MM.1S (cell line): ENCODE data around the gene SLC25A11.

ENCODE experiments used
- DNase-seq: peaks from one replicate; pipeline ENCODE4 v3.0.0-alpha.2; 2015
- H2AFZ ChIP-seq: fragments of 300-600 bp; sonication (generic); 2 replicates; pipeline ENCODE4 v1.6.0; 2016; ENCODE audit warnings: antibody characterized with exemption, low read length
- H3F3A ChIP-seq: fragments of 300-600 bp; sonication (generic); 2 replicates; pipeline ENCODE4 v1.6.1; 2016; ENCODE audit warnings: mild to moderate bottlenecking, antibody characterized with exemption, low read length, moderate library complexity, mixed read lengths; ENCODE audit not compliant: insufficient read depth
- H3K27ac ChIP-seq: fragments of 300-600 bp; sonication (generic); 2 replicates; pipeline ENCODE4 v1.5.1; 2016; ENCODE audit warnings: mild to moderate bottlenecking, low read length
- H3K27me3 ChIP-seq: fragments of 300-600 bp; sonication (generic); replicated peaks from 2 replicates; pipeline ENCODE4 v1.6.0; 2016; ENCODE audit warnings: low read length; ENCODE audit not compliant: insufficient read depth
- H3K36me3 ChIP-seq: fragments of 300-600 bp; sonication (generic); replicated peaks from 2 replicates; pipeline ENCODE4 v1.6.1; 2016; ENCODE audit warnings: mild to moderate bottlenecking, low read length, mixed read lengths; ENCODE audit not compliant: insufficient read depth
- H3K4me1 ChIP-seq: fragments of 300-600 bp; sonication (generic); 2 replicates; pipeline ENCODE4 v1.6.1; 2016; ENCODE audit warnings: low read length, mixed read lengths
- H3K4me2 ChIP-seq: fragments of 300-600 bp; sonication (generic); 2 replicates; pipeline ENCODE4 v1.6.0; 2016; ENCODE audit warnings: low read depth, low read length
- H3K4me3 ChIP-seq: fragments of 300-600 bp; sonication (generic); 2 replicates; pipeline ENCODE4 v1.5.1; 2016; ENCODE audit warnings: low read length, mixed read lengths
- H3K79me2 ChIP-seq: fragments of 300-600 bp; sonication (generic); 2 replicates; pipeline ENCODE4 v1.6.1; 2016; ENCODE audit warnings: mixed run types, low read length, mixed read lengths
- H3K9ac ChIP-seq: fragments of 300-600 bp; sonication (generic); 2 replicates; pipeline ENCODE4 v1.6.1; 2016; ENCODE audit warnings: low read length, mixed read lengths
- H3K9me2 ChIP-seq: fragments of 300-600 bp; sonication (generic); replicated peaks from 2 replicates; pipeline ENCODE4 v1.6.1; 2016; ENCODE audit warnings: mild to moderate bottlenecking, low read length, mixed read lengths; ENCODE audit not compliant: insufficient read depth
- H3K9me3 ChIP-seq: fragments of 300-600 bp; sonication (generic); replicated peaks from 2 replicates; pipeline ENCODE4 v1.6.1; 2016; ENCODE audit warnings: mild to moderate bottlenecking, low read length, mixed read lengths; ENCODE audit not compliant: insufficient read depth
- H4K20me1 ChIP-seq: fragments of 300-600 bp; sonication (generic); 2 replicates; pipeline ENCODE4 v1.6.1; 2016; ENCODE audit warnings: mild to moderate bottlenecking, low read length, moderate library complexity, mixed read lengths; ENCODE audit not compliant: insufficient read depth
- CTCF ChIP-seq: fragments of 300-600 bp; sonication (generic); IDR thresholded peaks from 2 replicates; pipeline ENCODE4 v1.5.1; 2016; ENCODE audit warnings: antibody characterized with exemption, low read length, mixed read lengths
- EZH2 ChIP-seq: fragments of 300-600 bp; sonication (generic); optimal IDR thresholded peaks from 2 replicates; pipeline ENCODE3; 2017; ENCODE audit warnings: low read depth, mild to moderate bottlenecking, antibody characterized with exemption, low read length, mixed read lengths
- EZH2phosphoT487 ChIP-seq: fragments of 300-600 bp; sonication (generic); IDR thresholded peaks from 2 replicates; pipeline ENCODE4 v1.6.1; 2018; ENCODE audit warnings: antibody characterized with exemption, low read length

SLC25A11 gene

GRCh38 chr17:4948166-4948930 lies 8.5 kb upstream of the SLC25A11 start, which contains the start of gene PFN1:
Gene PFN1 (minus strand): TSS chr17:4948530. CDS start chr17:4948394, 136 bp downstream.
- Histone ChIP-seq H2AFZ (peak within 1 kb of the TSS; percentile 74), H4K20me1 (peaks cover 28% of the 10 kb centered on the region), H3K4me2 (peak within 1 kb of the TSS; percentile 94), H3K4me1 (peaks cover 40% of the 10 kb centered on the region), H3F3A (peaks cover 63% of the 10 kb centered on the region), H3K4me3 (peak within 1 kb of the TSS; percentile 99), H3K27ac (peak within 1 kb of the TSS; percentile 100), H3K9me2 (no peaks in the 10 kb centered on the region), H3K9me3 (no peaks in the 10 kb centered on the region), H3K36me3 (no peaks in the 10 kb centered on the region), H3K79me2 (peaks cover 55% of the 10 kb centered on the region), H3K9ac (peak within 1 kb of the TSS; percentile 99), H3K27me3 (no peaks in the 10 kb centered on the region)
- TF ChIP-seq CTCF (no peak), EZH2 (no peak), EZH2phosphoT487 (no peak)
- DNase-seq: peak; percentile 89

DNA sequence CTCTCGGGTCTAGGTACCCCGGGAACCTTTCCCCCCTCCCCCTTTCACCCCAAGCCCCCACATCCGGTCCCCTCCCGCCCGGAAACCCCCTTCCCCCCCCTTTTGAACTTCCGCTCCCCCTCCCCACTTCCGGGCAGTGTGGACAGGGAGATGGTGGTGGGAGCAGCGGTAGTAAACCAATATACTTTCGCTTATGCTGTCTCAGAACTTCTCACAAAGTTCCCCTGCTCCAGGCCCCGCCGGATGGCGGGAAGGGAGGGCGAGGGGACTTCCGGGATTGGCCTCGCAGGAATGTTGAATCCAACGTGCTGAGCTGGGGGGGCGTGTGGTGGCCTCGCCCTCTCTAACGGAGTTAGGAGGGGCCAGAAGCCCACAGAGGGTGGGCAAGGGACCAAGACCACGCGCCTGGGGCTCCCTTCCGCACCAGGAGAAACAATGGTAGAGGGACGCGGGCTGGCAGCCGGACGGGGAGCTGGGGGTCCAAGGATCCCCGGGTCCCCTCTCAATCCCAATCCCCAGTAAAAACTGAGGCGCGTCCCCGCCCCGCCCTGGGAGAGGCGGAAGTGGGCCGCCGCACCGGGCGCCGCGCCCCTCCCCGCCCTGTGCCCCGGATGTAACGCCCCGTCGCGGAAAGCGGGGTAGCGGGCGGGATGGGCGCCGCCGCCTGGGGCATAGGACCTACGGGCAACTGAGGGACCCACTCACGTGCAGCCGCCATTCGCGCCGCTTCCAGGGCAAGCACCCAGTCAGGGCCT lies 7.7 kb upstream of the SLC25A11 start:
- peaks cover 63% of the 10 kb centered on the region for H3K79me2 ChIP-seq

DNA sequence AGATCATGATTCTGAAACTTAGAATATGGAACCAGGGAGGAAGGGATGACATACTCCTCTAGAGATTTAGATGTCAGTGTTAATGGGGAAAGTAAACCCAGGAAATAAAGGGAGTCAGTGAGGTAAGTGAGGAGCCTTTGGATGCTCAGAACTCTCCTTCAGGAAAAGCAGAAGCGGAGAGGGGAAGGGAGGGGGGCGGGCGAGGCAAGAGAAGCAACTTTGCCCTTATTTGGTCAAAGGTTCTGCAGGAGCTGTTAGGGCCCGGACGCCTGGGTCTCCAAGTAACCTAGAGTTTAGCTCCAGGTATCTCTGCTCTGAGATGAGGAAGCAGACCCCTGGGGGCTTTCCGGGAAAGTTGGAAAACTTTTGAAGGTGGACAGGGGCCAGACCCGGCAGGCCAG lies 7.2 kb upstream of the SLC25A11 start:
- no peaks in the 10 kb centered on the region for H3K36me3 ChIP-seq

More for the DNA sequence above, 7.7 kb upstream of the SLC25A11 start:
- Histone ChIP-seq H3K27me3 (no peaks in the 10 kb centered on the region), H3K9ac (peak overlapping the region; percentile 99), H3K4me1 (peaks cover 43% of the 10 kb centered on the region), H3K36me3 (no peaks in the 10 kb centered on the region), H2AFZ (0 out of 2 replicates have a peak overlapping the region, but pooled peaks have one; percentile 19), H3K9me3 (no peaks in the 10 kb centered on the region), H4K20me1 (peaks cover 28% of the 10 kb centered on the region), H3K4me3 (peak overlapping the region; percentile 99), H3F3A (peaks cover 71% of the 10 kb centered on the region), H3K27ac (peak overlapping the region; percentile 100), H3K4me2 (peak overlapping the region; percentile 95), H3K9me2 (no peaks in the 10 kb centered on the region)
- peak; percentile 59 for DNase-seq
- no peak for TF ChIP-seq EZH2phosphoT487

More for the DNA sequence above, 7.2 kb upstream of the SLC25A11 start:
- Histone ChIP-seq H3K79me2 (peaks cover 69% of the 10 kb centered on the region), H3K4me2 (peak overlapping the region; percentile 95), H4K20me1 (peaks cover 28% of the 10 kb centered on the region), H3K4me1 (peaks cover 48% of the 10 kb centered on the region), H3K27ac (peak overlapping the region; percentile 54), H3K9ac (peak overlapping the region; percentile 99), H3K4me3 (peak overlapping the region; percentile 99), H3K27me3 (no peaks in the 10 kb centered on the region), H3K9me3 (no peaks in the 10 kb centered on the region), H3K9me2 (no peaks in the 10 kb centered on the region), H2AFZ (no peak overlapping the region), H3F3A (peaks cover 75% of the 10 kb centered on the region)
- TF ChIP-seq CTCF (no peak), EZH2phosphoT487 (no peak), EZH2 (no peak)
- no peak for DNase-seq
